Cardiac fibroblast (primary cell): ENCODE measurements around the gene ADCY1.
A peak's percentile ranks its signal among the peaks of the same experiment; 100 is the strongest.

ENCODE experiments used
- DNase-seq, 2 donors: peaks; one replicate each; pipeline versions ENCODE4 v3.0.0 to v3.0.0-alpha.2; 2010; ENCODE audit warnings: low read depth in 2 of 2
- H3K4me3 ChIP-seq, 2 donors: replicated peaks in 1 of 2; 1 replicate in 1 of 2; 2 replicates in 1 of 2; pipeline ENCODE4 v1.5.1; 2011; ENCODE audit warnings: low read depth in 2 of 2, low read length in 2 of 2, mild to moderate bottlenecking in 2 of 2, moderate library complexity in 1 of 2
- TF ChIP-seq, protein P1 (sequence below): IDR thresholded peaks from one replicate; pipeline ENCODE4 v1.5.1; 2011; ENCODE audit warnings: low read depth, mild to moderate bottlenecking, low read length, inconsistent platforms

The ADCY1 gene

DNA sequence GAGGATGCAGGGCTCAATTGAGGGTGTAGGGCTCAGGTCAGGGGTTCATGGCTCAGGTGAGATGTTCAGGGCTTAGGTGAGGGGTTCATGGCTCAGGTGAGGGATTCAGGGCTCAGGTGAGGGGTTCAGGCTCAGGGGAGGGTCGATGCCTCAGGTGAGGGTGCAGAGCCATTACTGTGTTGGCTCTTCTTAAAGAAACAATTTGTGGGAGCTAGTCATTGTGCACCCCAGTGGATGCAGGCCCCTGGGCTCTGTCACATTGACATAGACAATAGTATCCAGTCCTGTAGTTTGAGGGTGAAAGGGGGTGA lies 86.7 kb downstream of the ADCY1 start:
- no peak overlapping the region for H3K4me3 ChIP-seq
- DNase-seq, result no peak
- TF ChIP-seq, protein P1, sequence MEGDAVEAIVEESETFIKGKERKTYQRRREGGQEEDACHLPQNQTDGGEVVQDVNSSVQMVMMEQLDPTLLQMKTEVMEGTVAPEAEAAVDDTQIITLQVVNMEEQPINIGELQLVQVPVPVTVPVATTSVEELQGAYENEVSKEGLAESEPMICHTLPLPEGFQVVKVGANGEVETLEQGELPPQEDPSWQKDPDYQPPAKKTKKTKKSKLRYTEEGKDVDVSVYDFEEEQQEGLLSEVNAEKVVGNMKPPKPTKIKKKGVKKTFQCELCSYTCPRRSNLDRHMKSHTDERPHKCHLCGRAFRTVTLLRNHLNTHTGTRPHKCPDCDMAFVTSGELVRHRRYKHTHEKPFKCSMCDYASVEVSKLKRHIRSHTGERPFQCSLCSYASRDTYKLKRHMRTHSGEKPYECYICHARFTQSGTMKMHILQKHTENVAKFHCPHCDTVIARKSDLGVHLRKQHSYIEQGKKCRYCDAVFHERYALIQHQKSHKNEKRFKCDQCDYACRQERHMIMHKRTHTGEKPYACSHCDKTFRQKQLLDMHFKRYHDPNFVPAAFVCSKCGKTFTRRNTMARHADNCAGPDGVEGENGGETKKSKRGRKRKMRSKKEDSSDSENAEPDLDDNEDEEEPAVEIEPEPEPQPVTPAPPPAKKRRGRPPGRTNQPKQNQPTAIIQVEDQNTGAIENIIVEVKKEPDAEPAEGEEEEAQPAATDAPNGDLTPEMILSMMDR, result no peak

DNA sequence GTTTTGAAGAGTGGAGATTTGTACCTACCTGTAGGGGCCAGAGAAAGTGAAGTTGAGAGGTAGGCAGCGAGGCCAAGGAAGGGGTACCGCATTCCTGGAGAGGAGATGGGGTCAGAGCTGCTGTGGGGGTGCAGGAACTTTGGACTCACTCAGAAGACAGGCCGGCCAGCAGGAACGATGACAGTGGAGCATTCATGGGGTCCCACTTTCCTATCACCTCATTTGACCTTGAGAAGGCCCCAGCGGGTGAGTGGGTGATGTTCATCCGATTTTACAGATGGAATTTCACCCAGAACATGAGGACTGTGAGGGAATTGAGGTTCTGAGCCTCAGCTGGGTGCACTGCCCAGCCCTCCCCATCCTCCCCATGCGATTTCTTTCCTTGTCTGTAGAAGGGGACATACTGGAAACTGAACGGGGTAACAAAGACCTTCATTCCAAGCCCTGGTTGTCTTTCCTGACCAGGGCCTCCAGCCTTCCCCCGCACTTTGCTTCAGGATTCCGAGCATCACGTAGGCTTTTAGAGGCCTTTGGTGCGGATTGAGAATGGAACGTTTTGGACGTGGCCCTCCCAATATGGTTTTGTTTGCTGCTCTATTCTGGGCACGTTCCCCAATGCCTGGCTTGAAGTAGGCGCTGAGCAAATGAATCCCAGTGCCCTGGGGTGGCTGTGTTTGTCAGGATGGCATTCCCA lies 87.3 kb downstream of the ADCY1 start:
- H3K4me3 ChIP-seq, result no peak overlapping the region
- TF ChIP-seq, protein P1, result no peak
- DNase-seq, result no peak

DNA sequence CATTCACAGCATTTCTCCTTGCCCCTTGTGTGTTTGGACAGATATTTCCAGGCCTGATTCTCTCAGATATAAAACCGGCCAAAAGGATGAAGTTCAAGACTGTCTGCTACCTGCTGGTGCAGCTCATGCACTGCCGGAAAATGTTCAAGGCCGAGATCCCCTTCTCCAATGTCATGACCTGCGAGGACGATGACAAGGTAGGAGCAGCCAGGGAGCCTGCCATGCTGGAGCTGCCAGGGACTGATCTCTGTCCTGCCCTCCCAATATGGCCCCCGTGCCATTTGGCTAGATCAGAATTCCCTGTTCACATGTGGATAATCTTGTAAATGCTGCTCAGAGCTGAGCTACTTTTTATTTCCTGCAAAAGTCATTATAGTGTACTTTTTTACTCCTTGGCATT lies 87.8 kb downstream of the ADCY1 start:
- H3K4me3 ChIP-seq, result no peak overlapping the region
- no peak for DNase-seq
- TF ChIP-seq, protein P1, result no peak

DNA sequence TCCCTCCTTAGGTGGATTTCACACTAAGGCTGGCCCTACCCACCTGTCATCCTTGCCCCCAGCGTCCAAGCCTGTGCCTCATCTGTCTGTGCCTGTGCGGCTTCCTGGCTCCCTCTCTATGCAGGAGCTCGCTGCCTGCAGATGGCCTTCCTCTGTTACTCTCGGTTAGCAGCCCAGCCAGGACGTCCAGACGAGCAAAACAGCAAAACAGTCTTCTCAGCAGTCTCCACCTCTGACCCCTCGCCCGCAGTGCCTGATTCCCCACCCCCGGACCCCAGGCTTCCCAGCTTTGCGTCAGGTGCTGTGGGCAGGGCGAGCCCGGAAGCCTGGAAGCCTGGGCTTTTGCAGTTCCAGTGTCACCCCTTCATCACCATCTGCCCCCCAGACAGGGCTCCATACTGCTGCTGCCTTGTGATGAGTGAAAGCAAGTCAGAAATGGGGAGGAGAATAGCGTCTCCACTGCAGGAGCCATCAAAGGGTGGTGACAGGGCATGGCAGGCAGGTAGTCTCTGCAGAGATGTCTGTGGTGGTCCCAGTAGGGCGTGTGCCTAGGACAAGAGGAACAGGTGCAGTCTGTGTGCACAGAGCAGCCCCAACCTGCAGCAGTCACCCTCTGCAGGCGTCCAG lies 88.5 kb downstream of the ADCY1 start:
- no peak overlapping the region for H3K4me3 ChIP-seq
- no peak for DNase-seq
- TF ChIP-seq, protein P1, result no peak

DNA sequence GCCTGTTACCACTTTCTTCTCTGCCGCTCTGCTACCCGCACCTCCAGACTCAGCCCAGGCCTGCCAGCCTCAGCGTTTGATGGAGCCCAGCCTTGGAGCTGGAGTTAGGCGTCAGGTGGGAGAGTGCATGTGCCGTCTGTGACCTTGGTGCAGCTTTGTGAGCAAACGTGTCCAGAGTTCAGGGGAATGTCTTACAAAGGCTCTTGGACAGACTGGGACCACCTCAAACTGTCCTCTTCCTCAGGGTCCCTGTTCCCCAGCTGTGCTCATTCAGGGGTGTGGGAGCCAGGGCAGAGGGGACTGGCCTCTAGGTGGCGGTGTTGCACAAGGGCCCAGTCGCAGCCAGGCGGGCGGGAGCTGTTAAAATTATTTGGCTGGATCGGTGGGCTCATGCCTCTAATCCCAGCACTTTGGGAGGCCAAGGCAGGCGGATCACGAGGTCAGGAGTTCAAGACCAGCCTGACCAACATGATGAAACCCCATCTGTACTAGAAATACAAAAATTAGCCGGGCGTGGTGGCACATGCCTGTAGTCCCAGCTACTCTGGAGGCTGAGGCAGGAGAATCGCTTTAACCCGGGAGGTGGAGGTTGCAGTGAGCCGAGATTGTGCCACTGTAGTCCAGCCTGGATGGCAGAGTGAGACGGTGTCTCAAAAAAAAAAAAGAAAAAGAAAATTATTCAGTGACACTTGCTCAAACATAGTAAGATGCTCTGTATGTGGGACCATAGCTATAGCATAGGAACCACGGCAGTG lies 89.2 kb downstream of the ADCY1 start:
- TF ChIP-seq, protein P1, result peak; percentile 87
- H3K4me3 ChIP-seq, result no peak overlapping the region
- peak; percentile 14 to 43 for DNase-seq

DNA sequence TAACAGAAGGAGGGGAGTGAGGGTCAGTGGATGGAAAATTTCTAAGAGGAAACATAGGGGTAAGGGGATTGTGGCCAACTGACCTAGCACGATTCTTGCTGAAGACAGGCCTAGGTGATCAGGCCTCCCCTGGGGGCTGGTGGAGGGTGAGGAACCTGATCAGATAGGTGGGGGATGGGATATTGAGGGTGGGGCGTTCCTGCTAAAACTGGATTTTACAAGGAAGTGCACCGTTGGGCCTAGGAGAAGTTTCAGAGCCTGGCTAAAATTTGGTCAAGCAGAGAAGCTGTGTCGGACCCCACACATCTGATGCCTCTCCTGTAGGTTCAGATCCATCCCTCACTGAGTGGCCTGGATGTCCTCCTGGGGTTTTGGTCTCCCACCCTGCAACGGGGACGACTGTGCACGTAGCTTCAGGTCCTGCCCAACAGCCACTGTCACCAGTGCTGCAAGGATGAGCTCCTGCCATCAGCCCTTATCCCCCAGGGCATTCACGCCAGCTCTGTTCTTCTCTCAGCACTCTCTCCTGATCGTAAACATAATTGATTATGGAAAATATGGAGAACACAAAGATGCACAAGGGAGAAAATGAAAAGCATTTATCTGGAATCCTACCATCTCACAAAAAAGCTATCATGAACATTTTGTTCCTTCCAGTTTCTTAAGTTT lies 89.9 kb downstream of the ADCY1 start:
- H3K4me3 ChIP-seq, result no peak overlapping the region
- TF ChIP-seq, protein P1, result no peak
- no peak for DNase-seq
